Stimulated activated CD4-positive, alpha-beta T cell treated with anti-CD3 and anti-CD28 coated beads, Interleukin-1b, Interleukin-23, amount 100 ng/mL, for 48 hours (primary cell): ENCODE measurements around the gene CDK8.

ENCODE experiments used
- DNase-seq: peaks from one replicate; pipeline ENCODE4 v3.0.0-alpha.2; 2020

CDK8 gene

GRCh38 chr13:26323127-26323526 lies 69.2 kb downstream of the CDK8 start:
- no peak for DNase-seq

- no peak for DNase-seq
Measured at GRCh38 chr13:26323764-26324163, 69.8 kb downstream of the CDK8 start.

GRCh38 chr13:26324294-26324693 lies 70.4 kb downstream of the CDK8 start:
- DNase-seq, result no peak

- no peak for DNase-seq
Measured at GRCh38 chr13:26324867-26325266, 70.9 kb downstream of the CDK8 start.

- DNase-seq, result no peak
Measured at GRCh38 chr13:26325876-26326275, 71.9 kb downstream of the CDK8 start.

GRCh38 chr13:26326562-26326961 lies 72.6 kb downstream of the CDK8 start:
- no peak for DNase-seq

- no peak for DNase-seq
Measured at GRCh38 chr13:26327940-26328725, 74.2 kb downstream of the CDK8 start.

GRCh38 chr13:26335158-26335557 lies 81.2 kb downstream of the CDK8 start:
- DNase-seq, result no peak

- DNase-seq, result no peak
Measured at GRCh38 chr13:26340807-26341206, 86.9 kb downstream of the CDK8 start.

- no peak for DNase-seq
Measured at GRCh38 chr13:26342898-26343297, 89.0 kb downstream of the CDK8 start.

- DNase-seq, result no peak
Measured at GRCh38 chr13:26343816-26344215, 89.9 kb downstream of the CDK8 start.

GRCh38 chr13:26344980-26345379 lies 91.1 kb downstream of the CDK8 start:
- DNase-seq, result no peak

GRCh38 chr13:26348966-26349365 lies 95.0 kb downstream of the CDK8 start:
- DNase-seq, result no peak

- no peak for DNase-seq
Measured at GRCh38 chr13:26362261-26362660, 108.3 kb downstream of the CDK8 start.

GRCh38 chr13:26370553-26370952 lies 116.6 kb downstream of the CDK8 start:
- no peak for DNase-seq

GRCh38 chr13:26372747-26373146 lies 118.8 kb downstream of the CDK8 start:
- no peak for DNase-seq

- no peak for DNase-seq
Measured at GRCh38 chr13:26376430-26376829, 122.5 kb downstream of the CDK8 start.

- DNase-seq, result no peak
Measured at GRCh38 chr13:26377038-26377437, 123.1 kb downstream of the CDK8 start.

GRCh38 chr13:26378116-26378515 lies 124.2 kb downstream of the CDK8 start:
- DNase-seq, result no peak

- DNase-seq, result no peak
Measured at GRCh38 chr13:26379831-26380230, 125.9 kb downstream of the CDK8 start.

GRCh38 chr13:26380930-26381329 lies 127.0 kb downstream of the CDK8 start:
- DNase-seq, result no peak

- no peak for DNase-seq
Measured at GRCh38 chr13:26382366-26382765, 128.4 kb downstream of the CDK8 start.

GRCh38 chr13:26382835-26383234 lies 128.9 kb downstream of the CDK8 start:
- no peak for DNase-seq

- no peak for DNase-seq
Measured at GRCh38 chr13:26384587-26384986, 130.7 kb downstream of the CDK8 start.

GRCh38 chr13:26386026-26386425 lies 132.1 kb downstream of the CDK8 start:
- DNase-seq, result no peak
